SKM-1 treated with dmso at 0.1 percent for 144 hours (cell line): Measurements from ENCODE around the gene UPP2.

Experiments
- DNase-seq: peaks from one replicate; lab custom pipeline; 2025; ENCODE audit not compliant: unreplicated experiment; lab: John Stamatoyannopoulos, UW

The UPP2 gene

GRCh38 chr2:158140201-158140600 is 38.5 kb downstream of the UPP2 start:
- DNase-seq: no peak

GRCh38 chr2:158142165-158142564 is 40.5 kb downstream of the UPP2 start:
- no peak for DNase-seq

- peak; percentile 93 for DNase-seq
These were observed 41.1 kb downstream of the UPP2 start for GRCh38 chr2:158142568-158143332.

GRCh38 chr2:158143703-158144360 is 42.2 kb downstream of the UPP2 start:
- no peak for DNase-seq

- DNase-seq: no peak
These were observed 43.4 kb downstream of the UPP2 start for GRCh38 chr2:158144914-158145625.

GRCh38 chr2:158153270-158154015 is 51.8 kb downstream of the UPP2 start:
- DNase-seq: no peak

GRCh38 chr2:158154596-158154995 is 52.9 kb downstream of the UPP2 start:
- no peak for DNase-seq

DNA sequence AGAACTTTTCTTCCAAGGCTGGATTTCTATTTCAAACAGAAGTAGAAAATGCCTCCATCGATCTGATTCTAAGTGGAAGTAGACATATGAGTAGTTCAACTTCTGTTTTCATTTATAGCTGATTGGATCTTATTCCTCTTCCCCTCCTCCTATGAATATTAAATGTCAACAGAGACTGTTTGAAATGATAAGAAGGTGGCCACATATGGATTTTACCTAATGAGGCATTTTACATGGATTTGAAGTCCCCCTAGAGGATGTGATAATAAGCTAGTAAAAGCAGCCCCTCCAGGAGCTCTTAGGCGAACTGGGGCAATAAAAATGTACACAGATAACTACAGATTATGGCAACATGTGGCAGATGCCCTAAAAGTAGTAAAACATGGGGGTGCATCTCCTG is 71.0 kb downstream of the UPP2 start:
- DNase-seq: no peak

DNA sequence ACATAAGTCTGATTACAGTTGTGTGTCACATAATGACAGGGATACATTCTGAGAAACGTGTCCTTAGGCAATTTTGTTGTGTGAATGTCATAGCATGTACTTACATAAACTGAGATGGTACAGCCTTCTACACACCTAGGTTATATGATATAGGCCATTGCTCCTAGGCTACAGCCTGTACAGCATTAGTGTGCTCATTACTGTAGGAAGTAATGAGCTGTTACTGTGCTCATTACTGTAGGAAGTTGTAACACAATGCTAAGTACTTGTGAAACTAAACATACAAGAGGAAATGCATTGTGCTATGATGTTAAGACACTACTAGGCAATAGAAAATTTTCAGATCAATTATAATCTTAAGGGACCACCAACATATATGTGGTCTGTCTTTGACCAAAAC is 72.8 kb downstream of the UPP2 start:
- DNase-seq: no peak

GRCh38 chr2:158174956-158175355 is 73.3 kb downstream of the UPP2 start:
- no peak for DNase-seq

DNA sequence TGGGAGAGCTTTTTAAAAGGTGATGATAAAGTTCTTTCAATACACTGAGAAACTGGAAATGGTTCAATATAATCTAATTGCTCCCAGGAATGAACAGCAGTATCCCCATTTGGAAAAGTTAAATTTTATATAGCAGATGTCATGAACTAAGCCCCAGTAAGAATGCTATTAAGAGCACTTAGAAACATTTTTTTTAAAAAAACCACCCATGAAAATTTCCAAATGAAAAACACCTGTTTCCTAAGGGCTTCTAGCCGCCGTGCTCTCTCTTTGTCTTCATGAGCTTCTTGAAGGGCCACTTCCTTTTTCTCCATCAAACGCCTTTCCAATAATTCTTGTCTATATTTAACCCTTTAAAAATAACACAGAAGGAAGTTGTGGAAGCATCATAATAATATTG is 77.0 kb downstream of the UPP2 start:
- DNase-seq: no peak

GRCh38 chr2:158179660-158180059 is 78.0 kb downstream of the UPP2 start:
- DNase-seq: no peak

GRCh38 chr2:158181171-158181570 is 79.5 kb downstream of the UPP2 start:
- DNase-seq: no peak

GRCh38 chr2:158182676-158183295 is 81.1 kb downstream of the UPP2 start:
- no peak for DNase-seq

DNA sequence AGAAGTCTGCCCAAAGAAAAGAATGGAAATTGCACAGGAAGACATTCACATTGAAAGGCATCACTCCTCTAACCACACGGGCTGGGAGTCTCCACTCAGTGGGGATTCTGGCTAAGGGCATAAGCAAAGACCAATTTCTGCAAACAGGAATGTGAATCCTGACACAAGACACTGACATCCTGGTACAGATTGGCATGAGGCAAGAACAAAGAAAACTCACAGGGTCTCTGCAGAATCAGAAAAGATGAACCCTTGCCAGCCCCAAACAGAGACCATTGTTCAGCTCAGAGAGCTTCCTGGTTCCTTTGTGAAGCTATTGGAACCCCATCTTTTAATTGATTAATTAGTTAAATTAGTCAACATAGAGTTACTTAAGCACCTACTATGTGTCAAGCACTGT is 82.3 kb downstream of the UPP2 start:
- no peak for DNase-seq

DNA sequence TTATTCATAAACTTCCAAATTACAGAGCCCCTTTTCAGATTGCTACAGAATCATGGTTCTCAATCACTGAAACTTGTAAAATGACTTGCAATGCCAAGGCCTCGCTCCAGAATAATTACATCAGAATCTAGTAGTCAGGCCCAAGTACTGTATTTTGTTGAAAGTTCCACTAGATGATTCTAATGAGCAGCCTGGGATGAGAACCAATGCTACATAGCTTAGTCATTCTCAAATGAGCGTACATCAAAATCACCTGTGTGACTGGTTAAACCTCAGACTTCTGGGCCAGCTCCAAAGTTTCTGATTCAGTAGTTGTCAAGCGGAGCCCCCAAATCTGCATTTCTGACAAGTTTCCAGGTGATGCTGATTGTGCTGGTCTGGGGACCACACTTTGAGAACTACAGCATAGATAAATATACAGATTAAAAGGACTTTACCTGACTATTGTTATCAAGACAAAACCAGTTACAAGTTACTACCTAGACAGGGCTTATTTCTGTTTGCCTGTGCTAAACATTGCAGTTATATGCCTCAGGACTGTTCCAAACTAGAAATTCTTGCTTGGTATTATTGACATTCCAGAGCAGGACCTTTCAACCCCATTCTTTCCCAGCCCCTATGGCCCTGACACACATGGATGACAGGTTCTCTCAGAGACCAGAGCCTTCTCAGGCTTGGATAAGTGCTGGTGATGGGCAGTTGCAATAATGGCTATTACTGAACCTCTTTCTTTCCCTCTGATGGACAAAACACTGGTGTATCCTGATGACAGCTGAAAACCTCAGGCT is 83.1 kb downstream of the UPP2 start:
- no peak for DNase-seq
